Tibial artery (tissue), 4 donors: ENCODE results near the gene ZNF560.

ENCODE experiments used
- DNase-seq, 2 donors: peaks; one replicate each; pipeline ENCODE4 v3.0.0-alpha.2; 2019
- H3K27ac ChIP-seq, 2 donors: fragments of 200-600 bp; sonication (generic) in 1 of 2; 1 replicate in 1 of 2; 2 replicates in 1 of 2; pipeline ENCODE4 v1.5.1; 2018 to 2019; ENCODE audit warnings: mild to moderate bottlenecking in 1 of 2
- H3K27me3 ChIP-seq, 2 donors: fragments of 200-600 bp; sonication (generic) in 1 of 2; one replicate each; pipeline versions ENCODE4 v1.5.1 to v1.6.0; 2016 to 2019
- H3K36me3 ChIP-seq, 3 donors: fragments of 200-600 bp; sonication (generic) in 2 of 3; one replicate each; pipeline ENCODE4 v1.5.1; 2016 to 2019; ENCODE audit warnings: mild to moderate bottlenecking in 2 of 3
- H3K4me1 ChIP-seq, 4 donors: fragments of 200-600 bp; sonication (generic) in 2 of 4; 1 replicate in 3 of 4; 2 replicates in 1 of 4; pipeline ENCODE4 v1.5.1; 2016 to 2019
- H3K4me3 ChIP-seq, 2 donors: fragments of 200-600 bp; sonication (generic) in 1 of 2; 1 replicate in 1 of 2; 2 replicates in 1 of 2; pipeline ENCODE4 v1.5.1; 2018 to 2019; ENCODE audit warnings: mild to moderate bottlenecking in 2 of 2
- H3K9me3 ChIP-seq, 3 donors: fragments of 200-600 bp; sonication (generic) in 1 of 3; one replicate each; pipeline ENCODE4 v1.5.1; 2016 to 2019
- CTCF ChIP-seq, 2 experiments: fragments of 200-600 bp in 1 of 2; fragments of 450-650 bp in 1 of 2; IDR thresholded peaks; one replicate each; pipeline ENCODE4 v1.5.1; 2017 to 2019; ENCODE audit warnings: antibody characterized with exemption in 2 of 2, mild to moderate bottlenecking in 1 of 2, moderate library complexity in 1 of 2
- intact Hi-C: fragments of 100-400 bp; cut with DNase I; formaldehyde crosslinking; loops from one replicate; pipeline ENCODE4 v1.15.0; 2023; ENCODE audit warnings: low total_unique reads

ZNF560 gene

DNA sequence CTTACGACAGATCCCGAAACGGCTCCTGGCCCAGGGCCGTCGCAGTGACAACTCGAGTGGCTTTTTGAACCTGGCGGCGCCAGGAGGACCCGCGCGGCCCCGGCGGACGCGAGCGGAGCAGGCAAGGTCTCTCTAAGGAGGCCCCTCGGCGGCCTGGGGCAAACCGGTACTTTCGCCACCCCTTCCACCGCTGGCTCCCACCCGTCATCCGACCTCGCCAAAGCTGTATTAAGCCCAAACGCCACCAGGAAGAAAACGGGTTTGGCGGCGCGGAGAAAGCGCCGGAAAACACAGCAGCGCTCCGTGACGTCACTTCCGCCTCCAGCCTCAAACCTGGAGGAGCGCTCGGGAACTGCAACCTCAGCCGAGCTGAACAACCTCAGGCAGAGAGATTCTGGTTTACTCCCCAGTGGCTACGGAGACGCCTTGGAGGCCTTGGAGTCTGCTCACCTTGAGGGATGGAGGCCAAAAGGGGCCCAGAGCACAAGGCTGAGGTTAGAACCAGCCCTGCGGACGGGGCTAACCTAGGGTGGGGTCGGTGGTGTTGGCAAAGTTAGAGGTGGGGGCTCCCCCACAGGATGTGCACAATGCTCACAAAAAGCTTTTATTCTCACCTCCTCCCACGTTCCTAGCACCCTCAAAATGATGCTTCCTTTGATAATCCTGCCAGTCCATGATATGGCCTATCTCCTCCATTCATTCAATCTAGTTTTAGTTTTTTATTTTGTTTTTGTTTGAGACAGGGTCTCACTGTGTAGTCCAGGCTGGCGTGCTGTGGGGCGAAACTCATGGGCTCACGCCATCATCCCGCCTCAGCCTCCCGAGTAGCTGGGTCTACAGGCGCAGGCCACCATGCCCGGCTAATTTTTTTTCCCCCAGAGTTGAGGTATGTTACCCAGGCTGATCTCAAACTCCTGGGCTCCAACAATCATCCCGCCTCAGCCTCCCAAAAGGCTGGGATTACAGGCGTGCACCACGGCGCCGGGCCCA lies 62.8 kb downstream of the ZNF560 start, which contains the start of gene ZNF266:
Gene ZNF266, minus strand, starts transcription at position 295 of the 990 bp plus-strand sequence. CDS start 15,484 bp downstream, outside the sequence.
- Histone ChIP-seq H3K27ac (peak within 1 kb of the TSS; percentile 89 to 92), H3K9me3 (peaks cover 0 to 6% (median 0%) of the 10 kb centered on the region in 3 donors), H3K36me3 (peaks cover 25 to 30% (median 27%) of the 10 kb centered on the region in 3 donors), H3K4me3 (peak within 1 kb of the TSS; percentile 85 to 91), H3K27me3 (no peaks in the 10 kb centered on the region), H3K4me1 (peaks cover 0 to 23% (median 18%) of the 10 kb centered on the region in 4 donors)
- intact Hi-C loops = loop anchor here (5.0 kb wide), 1 partner anchor 113 kb away; the partner anchor contains the start of gene ZNF559
- peak; percentile 82 to 87 for TF ChIP-seq CTCF (IDR thresholded peaks at IDR 0.05)
- DNase-seq = peak; percentile 87 to 91

GRCh38 chr19:9431475-9431874 lies 66.9 kb downstream of the ZNF560 start:
- no peak for DNase-seq
- Histone ChIP-seq H3K4me3 (no peak overlapping the region), H3K9me3 (peaks cover 0 to 32% (median 5%) of the 10 kb centered on the region in 3 donors), H3K27ac (no peak overlapping the region), H3K27me3 (no peaks in the 10 kb centered on the region), H3K4me1 (peaks cover 0 to 23% (median 18%) of the 10 kb centered on the region in 4 donors), H3K36me3 (peaks cover 66 to 68% (median 68%) of the 10 kb centered on the region in 3 donors)
- TF ChIP-seq CTCF (IDR thresholded peaks at IDR 0.05) = no peak
- intact Hi-C loops = no loop called here

DNA sequence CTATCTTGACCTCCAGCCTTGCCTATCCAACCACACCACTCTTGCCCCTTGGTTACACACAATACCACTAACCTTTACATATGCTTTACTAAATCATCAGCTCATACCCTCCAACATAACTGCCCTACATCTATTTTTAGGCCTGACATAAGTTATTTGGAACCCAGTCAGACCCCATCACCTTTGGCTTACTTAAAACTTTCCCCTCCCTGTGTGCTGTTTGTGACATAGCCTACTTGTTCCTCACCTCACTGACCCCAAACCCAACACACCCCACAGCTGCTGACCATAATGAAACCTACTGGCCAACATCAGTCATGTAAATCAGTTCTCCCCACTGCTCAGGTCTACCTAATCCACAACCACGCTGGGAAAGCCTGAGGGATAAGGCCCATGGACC lies 68.0 kb downstream of the ZNF560 start:
- Histone ChIP-seq H3K36me3 (peaks cover 76 to 79% (median 78%) of the 10 kb centered on the region in 3 donors), H3K9me3 (peaks cover 0 to 42% (median 15%) of the 10 kb centered on the region in 3 donors), H3K4me1 (peaks cover 0 to 14% (median 13%) of the 10 kb centered on the region in 4 donors), H3K27ac (no peak overlapping the region), H3K4me3 (no peak overlapping the region), H3K27me3 (no peaks in the 10 kb centered on the region)
- intact Hi-C loops = no loop called here
- no peak for DNase-seq
- TF ChIP-seq CTCF (IDR thresholded peaks at IDR 0.05) = no peak

DNA sequence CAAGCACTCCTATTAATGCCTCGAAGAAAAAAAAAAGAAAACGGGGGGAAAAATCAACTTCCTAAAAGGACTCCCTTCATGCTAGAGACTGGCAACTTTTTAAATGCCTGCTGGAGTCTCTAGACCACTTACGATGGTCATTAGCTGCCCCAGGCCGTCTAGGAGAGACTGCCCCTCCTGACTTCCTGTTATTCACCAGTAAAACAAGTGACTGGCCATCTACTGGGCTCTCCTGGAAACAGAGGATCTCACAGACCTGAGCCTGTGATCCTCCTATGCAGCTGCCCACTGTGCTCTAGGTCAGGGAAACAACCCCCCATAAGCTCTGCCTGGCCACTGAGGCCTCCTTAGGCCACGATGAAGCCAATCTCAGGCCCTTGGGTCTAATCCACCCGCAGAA lies 70.5 kb downstream of the ZNF560 start:
- peaks cover 94 to 100% (median 98%) of the 10 kb centered on the region in 3 donors for H3K36me3 ChIP-seq
- DNase-seq = no peak
- intact Hi-C loops = no loop called here
- no peak overlapping the region for H3K27ac ChIP-seq
- no peak overlapping the region for H3K4me3 ChIP-seq
- TF ChIP-seq CTCF (IDR thresholded peaks at IDR 0.05) = no peak
- no peaks in the 10 kb centered on the region for H3K27me3 ChIP-seq
- peaks cover 5 to 65% (median 26%) of the 10 kb centered on the region in 3 donors for H3K9me3 ChIP-seq
- H3K4me1 ChIP-seq = no peaks in the 10 kb centered on the region
